Skeletal muscle tissue (tissue), 4 donors: ENCODE measurements around the gene KIZ. TPM values are rescaled to one million over a fixed set of nuclear protein-coding genes. Genes with fewer than 3 reads are reported as not detected.

Experiments used
- H3K27ac ChIP-seq: one replicate; pipeline ENCODE4 v1.7.0; 2013; ENCODE audit warnings: mild to moderate bottlenecking, low read depth, low read length, inconsistent platforms
- H3K27me3 ChIP-seq, 3 donors: one replicate each; pipeline ENCODE4 v1.7.0; 2013; ENCODE audit warnings: low read length in 3 of 3; ENCODE audit not compliant: control insufficient read depth in 3 of 3, insufficient read depth in 3 of 3
- H3K36me3 ChIP-seq, 3 donors: one replicate each; pipeline ENCODE4 v1.7.0; 2013; ENCODE audit warnings: low read length in 3 of 3; ENCODE audit not compliant: control insufficient read depth in 3 of 3, insufficient read depth in 3 of 3
- H3K4me1 ChIP-seq, 3 donors: one replicate each; pipeline ENCODE4 v1.7.0; 2013; ENCODE audit warnings: low read length in 3 of 3, mild to moderate bottlenecking in 3 of 3; ENCODE audit not compliant: control insufficient read depth in 3 of 3, insufficient read depth in 3 of 3
- H3K4me3 ChIP-seq, 3 donors: one replicate each; pipeline ENCODE4 v1.7.0; 2013; ENCODE audit warnings: low read length in 3 of 3
- H3K9ac ChIP-seq, 3 donors: one replicate each; pipeline ENCODE4 v1.7.0; 2013; ENCODE audit warnings: low read length in 3 of 3, mild to moderate bottlenecking in 3 of 3, moderate library complexity in 2 of 3, low read depth in 1 of 3
- H3K9me3 ChIP-seq, 3 donors: one replicate each; pipeline ENCODE4 v1.7.0; 2013; ENCODE audit warnings: low read length in 3 of 3; ENCODE audit not compliant: control insufficient read depth in 3 of 3
- total RNA-seq: library from RNA; depleted of rRNA; stranded (reverse); fragments of >200 nt; gene quantifications from one replicate; pipeline ENCODE4 v1.2.3, GENCODE V29; 2014
- donor health status: Osteomylitis.

The KIZ gene
- total RNA-seq, 1 donor from 2014 or later: 8.9 TPM

DNA sequence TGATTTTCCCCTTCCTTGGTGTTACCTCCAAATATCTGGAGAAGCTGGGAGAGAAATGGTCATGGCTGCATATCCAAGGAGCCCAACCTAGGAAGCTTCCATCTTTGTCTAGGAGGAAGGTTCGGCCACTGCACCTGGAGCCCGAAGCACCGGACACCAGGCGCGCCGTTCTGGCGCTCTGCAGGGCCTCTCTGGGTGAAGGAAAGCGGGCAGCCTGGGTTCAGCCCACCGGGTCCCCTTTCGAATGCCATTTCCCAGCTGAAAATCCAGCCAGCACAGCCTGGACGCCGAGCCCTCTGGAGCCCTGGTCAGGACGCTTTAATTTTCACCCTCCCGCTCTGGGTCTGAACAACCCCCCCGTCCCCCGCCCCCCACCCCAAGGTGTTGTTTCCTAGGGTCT lies 21.0 kb upstream of the KIZ start:
- no peak overlapping the region for H3K27ac ChIP-seq
- H3K4me3 ChIP-seq: no peak overlapping the region
- peaks cover 70 to 82% (median 76%) of the 10 kb centered on the region in 3 donors for H3K27me3 ChIP-seq
- no peak overlapping the region for H3K9ac ChIP-seq
- peaks cover 18 to 32% (median 29%) of the 10 kb centered on the region in 3 donors for H3K4me1 ChIP-seq
- H3K36me3 ChIP-seq: no peaks in the 10 kb centered on the region
- no peaks in the 10 kb centered on the region for H3K9me3 ChIP-seq

DNA sequence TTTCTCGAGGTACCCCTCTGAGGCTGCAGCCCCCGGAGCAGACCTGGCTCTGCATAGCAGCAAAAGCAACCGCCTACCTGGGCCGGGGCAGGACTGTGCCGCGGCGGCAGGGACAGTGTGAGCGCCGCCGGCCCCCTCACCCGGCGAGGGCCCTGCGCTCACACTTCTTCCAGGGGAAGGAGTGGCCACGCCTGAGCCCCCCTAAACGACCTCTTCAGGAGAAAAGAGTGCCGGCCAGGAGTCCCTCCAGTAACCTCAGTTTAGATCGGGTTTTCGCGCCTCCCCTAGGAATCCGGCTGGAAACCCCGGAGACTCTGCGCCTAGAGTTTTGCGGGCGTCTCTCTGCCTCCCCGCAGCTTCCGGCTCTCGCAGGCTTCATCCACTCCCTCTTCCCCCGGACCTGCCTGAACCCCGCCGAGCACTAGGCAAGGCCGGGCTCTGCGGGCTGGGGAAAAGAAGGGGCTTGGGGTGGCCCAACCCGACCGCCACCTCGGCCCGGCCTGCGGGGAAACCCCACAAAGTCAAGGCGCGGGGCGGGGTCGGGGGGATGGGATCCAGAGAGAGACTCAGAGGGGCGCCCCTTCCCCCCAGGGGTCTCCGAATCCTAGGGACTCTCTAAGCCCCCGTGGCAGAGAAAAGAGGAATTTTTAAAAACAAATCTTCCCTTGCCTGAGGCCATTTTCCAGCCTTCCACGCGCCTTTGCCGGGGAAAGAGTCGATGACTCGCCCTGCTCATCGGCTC lies 20.3 kb upstream of the KIZ start:
- Histone ChIP-seq H3K4me3 (peak overlapping the region in 2 of 3 donors; percentile 26 to 49), H3K9ac (peak overlapping the region in 1 of 3 donors; percentile 25), H3K27ac (no peak overlapping the region), H3K27me3 (peaks cover 63 to 76% (median 70%) of the 10 kb centered on the region in 3 donors), H3K36me3 (no peaks in the 10 kb centered on the region), H3K9me3 (no peaks in the 10 kb centered on the region), H3K4me1 (peaks cover 13 to 27% (median 25%) of the 10 kb centered on the region in 3 donors)

DNA sequence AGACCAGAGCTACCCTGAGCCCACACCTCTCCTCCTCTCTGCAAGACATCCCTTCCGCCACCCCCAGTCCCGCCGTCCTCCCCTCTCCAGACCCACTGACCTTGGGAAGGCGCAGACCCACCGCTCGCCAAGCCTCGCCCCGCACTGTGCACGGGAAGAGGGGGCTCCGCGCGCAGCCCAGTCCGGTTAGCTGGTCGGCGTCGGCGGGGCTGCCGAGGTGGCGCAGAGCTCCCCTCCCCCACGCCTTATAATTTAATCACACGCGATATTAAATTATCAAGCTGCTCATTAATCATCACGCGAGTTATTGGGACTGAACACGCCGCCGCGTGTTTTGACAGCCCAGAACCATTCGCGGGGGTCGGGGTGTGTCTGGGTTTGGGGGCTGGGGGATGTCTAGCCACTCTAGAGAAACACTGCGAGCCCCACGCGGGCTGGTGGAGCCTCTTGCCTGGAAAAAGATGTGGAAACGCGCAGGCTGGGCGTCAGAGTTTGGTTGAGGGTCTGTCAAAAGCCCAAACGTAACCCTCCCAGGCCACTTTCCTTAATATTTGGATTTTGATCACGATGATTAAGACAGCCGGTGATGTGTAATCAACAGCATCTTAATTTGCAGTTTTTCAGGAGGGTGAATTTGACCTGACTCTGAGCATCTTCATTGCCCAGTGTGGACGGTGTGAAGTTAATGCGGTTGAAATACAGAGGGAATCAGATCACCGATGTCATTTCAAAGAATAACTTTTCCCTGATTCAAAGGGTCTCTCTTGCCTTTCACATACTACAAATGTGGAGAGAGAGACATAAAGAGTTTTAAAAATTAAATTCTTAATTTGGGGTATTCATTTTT lies 19.5 kb upstream of the KIZ start, which contains the start of gene LINC00237:
LINC00237 (minus strand) TSS at position 188 of the 847 bp plus-strand sequence.
- Histone ChIP-seq H3K36me3 (no peaks in the 10 kb centered on the region), H3K9ac (peak within 1 kb of the TSS in 1 of 3 donors; percentile 25), H3K4me3 (peak within 1 kb of the TSS in 2 of 3 donors; percentile 26 to 49), H3K4me1 (peaks cover 5 to 19% (median 17%) of the 10 kb centered on the region in 3 donors), H3K27ac (no peak within 1 kb of the TSS), H3K27me3 (peaks cover 55 to 68% (median 62%) of the 10 kb centered on the region in 3 donors), H3K9me3 (no peaks in the 10 kb centered on the region)

DNA sequence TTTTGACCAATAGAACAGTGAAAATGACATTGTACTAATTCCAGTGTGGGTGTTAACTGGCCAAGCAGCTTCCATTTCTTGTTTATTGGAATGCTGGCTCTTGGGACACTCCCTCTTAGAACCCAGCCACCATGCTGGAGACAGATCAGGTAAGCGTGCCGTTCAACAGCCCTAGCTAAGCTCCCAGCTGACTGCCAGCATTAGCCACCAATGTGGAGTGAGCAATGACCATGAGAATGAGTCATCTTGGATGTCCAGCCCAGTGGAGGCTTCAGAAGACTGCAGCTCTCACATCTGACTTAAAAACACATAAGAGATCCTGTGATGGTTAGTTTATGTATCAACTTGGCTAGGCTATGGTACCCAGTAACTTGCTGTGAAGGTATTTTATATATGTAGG lies 16.7 kb upstream of the KIZ start:
- peaks cover 30 to 40% (median 38%) of the 10 kb centered on the region in 3 donors for H3K27me3 ChIP-seq
- peaks cover 0 to 2% (median 0%) of the 10 kb centered on the region in 3 donors for H3K4me1 ChIP-seq

DNA sequence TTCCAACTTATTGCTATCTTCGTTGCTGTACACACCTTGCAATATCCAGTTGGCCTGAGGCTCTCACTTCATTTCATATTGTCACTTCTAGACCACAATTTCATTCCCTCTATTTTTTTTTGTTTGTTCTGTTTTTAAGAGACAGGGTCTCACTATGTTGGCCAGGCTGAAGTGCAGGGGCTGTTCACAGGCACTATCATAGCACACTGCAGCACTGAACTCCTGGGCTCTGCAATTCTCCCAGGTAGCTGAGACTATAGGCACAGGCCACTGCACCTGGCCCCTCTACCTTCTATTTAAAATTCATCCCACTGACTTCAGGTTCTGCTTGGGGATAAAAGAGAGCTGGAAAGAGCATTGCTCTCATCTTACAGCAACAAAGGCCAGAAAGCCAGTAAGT lies 15.1 kb upstream of the KIZ start:
- Histone ChIP-seq H3K4me1 (peaks cover 0 to 2% (median 0%) of the 10 kb centered on the region in 3 donors), H3K9me3 (no peaks in the 10 kb centered on the region), H3K27me3 (peaks cover 15 to 26% (median 21%) of the 10 kb centered on the region in 3 donors), H3K27ac (no peak overlapping the region), H3K36me3 (no peaks in the 10 kb centered on the region), H3K4me3 (no peak overlapping the region), H3K9ac (no peak overlapping the region)

More for the DNA sequence above, 16.7 kb upstream of the KIZ start:
- H3K4me3 ChIP-seq: no peak overlapping the region
- no peak overlapping the region for H3K27ac ChIP-seq
- no peaks in the 10 kb centered on the region for H3K9me3 ChIP-seq
- no peak overlapping the region for H3K9ac ChIP-seq
- H3K36me3 ChIP-seq: no peaks in the 10 kb centered on the region

DNA sequence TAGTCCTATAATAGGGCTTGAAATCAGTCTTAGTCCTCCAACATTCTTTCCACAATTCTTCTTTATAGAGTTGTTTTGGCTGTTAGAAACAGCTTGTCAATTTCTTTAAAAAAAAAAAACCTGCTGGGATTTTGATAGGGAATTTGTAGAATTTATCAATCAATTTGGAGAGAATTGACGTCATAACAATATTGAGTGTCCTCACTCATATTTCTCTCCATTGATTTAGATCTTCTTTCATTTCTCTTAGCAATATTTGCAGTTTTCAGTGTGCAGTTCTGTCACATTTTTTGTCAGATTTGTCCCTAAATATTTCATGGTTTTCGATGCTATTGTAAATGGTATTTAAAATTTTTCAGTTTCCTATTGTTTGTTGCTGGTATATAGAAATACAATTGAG lies 14.5 kb upstream of the KIZ start:
- Histone ChIP-seq H3K27me3 (peaks cover 10 to 24% (median 15%) of the 10 kb centered on the region in 3 donors), H3K36me3 (no peaks in the 10 kb centered on the region), H3K9me3 (no peaks in the 10 kb centered on the region), H3K27ac (no peak overlapping the region), H3K9ac (no peak overlapping the region), H3K4me3 (no peak overlapping the region), H3K4me1 (no peaks in the 10 kb centered on the region)

DNA sequence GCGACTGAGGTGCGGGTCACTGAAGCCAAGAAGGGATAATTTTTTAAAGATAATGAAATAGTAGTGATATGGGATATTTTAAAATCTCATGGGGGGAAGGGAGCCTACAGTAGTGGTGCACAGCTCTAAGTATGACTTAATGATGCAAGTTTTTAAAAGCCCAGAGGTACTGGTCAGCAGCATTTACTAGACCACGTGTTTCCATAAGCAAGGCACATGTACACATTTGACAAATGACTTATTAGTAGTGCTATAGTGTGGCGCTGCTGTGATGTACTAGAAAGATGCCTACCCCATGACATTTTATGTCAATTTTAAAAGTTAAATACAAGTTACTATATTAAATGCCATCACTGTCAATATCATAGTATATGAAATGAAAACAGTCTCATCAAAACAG lies 12.2 kb upstream of the KIZ start:
- Histone ChIP-seq H3K4me1 (no peaks in the 10 kb centered on the region), H3K9ac (no peak overlapping the region), H3K36me3 (no peaks in the 10 kb centered on the region), H3K27ac (no peak overlapping the region), H3K4me3 (no peak overlapping the region), H3K9me3 (no peaks in the 10 kb centered on the region), H3K27me3 (peaks cover 6 to 16% (median 7%) of the 10 kb centered on the region in 3 donors)

DNA sequence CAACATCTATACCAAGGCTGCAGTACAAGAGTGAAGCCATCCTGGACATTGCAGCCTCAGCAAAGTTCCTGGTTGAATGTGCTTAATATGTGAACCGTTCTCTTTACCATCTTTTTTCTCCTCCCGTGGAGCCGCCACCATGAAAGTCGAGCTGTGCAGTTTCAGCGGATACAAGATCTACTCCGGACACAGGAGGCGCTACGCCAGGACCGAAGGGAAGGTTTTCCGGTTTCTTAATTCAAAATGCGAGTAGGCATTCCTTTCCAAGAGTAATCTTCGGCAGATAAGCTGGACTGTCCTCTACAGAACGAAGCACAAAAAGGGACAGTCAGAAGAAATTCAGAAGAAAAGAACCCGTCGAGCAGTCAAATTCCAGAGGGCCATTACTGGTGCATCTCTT lies 11.3 kb upstream of the KIZ start:
- Histone ChIP-seq H3K9me3 (no peaks in the 10 kb centered on the region), H3K27ac (no peak overlapping the region), H3K36me3 (no peaks in the 10 kb centered on the region), H3K27me3 (peaks cover 2 to 11% (median 3%) of the 10 kb centered on the region in 3 donors), H3K4me1 (no peaks in the 10 kb centered on the region), H3K4me3 (no peak overlapping the region), H3K9ac (no peak overlapping the region)

DNA sequence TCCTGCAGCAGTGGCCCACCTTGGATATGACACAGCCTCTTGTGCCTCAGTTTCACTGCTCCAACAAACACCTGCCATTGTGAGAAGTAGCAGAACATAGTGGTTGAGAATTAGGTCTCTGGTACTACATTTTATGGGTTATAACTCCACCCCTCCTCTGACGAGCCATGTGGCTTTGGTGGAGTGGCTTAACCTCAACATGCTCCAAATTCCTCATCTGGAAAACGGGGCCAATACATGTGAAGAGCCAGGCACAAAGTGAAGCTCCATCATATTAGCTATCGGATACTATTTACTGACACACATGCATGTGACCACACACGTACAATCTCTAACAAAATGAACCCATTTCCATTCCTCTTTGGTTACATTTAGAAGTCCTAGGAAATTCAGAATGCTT lies 8.4 kb upstream of the KIZ start:
- H3K36me3 ChIP-seq: no peaks in the 10 kb centered on the region
- H3K27ac ChIP-seq: no peak overlapping the region
- no peak overlapping the region for H3K4me3 ChIP-seq
- no peak overlapping the region for H3K9ac ChIP-seq
- H3K27me3 ChIP-seq: peaks cover 2 to 11% (median 3%) of the 10 kb centered on the region in 3 donors
- no peaks in the 10 kb centered on the region for H3K9me3 ChIP-seq
- H3K4me1 ChIP-seq: no peaks in the 10 kb centered on the region

DNA sequence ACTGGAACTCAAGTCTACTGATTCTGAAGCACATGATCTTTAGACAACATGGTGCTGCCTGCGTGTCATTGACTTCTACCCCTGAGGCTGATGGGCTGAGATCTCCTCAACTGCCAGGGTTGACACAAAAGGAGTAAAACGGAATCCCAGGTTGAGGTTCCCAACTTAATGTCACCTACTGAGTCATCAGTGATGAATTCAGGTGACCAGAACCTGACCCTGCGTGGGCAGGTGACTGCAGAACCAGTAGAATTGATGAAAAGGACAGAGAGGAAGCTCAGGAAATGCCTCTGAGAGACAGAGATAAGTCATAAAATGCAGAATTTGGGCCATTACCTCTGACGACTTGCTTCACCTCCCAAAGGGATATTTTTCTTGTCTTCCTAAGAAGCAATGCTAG lies 7.7 kb upstream of the KIZ start:
- Histone ChIP-seq H3K4me3 (no peak overlapping the region), H3K4me1 (no peaks in the 10 kb centered on the region), H3K27ac (no peak overlapping the region), H3K36me3 (no peaks in the 10 kb centered on the region), H3K9ac (no peak overlapping the region), H3K27me3 (peaks cover 0 to 11% (median 2%) of the 10 kb centered on the region in 3 donors), H3K9me3 (no peaks in the 10 kb centered on the region)
